Measurements from ENCODE around the gene LMTK3.

- TF ChIP-seq POLR2A (IDR thresholded peaks at IDR 0.05) (no peak), CTCF (IDR thresholded peaks at IDR 0.05) (no peak)
Observed at GRCh38 chr19:48553676-48554384, 42.2 kb upstream of the LMTK3 start.
